NCI-H1930 (cell line): ENCODE data around the gene CUX1.
"Not testable (repeated sequence)": the region's sequence is repeated elsewhere in the genome, so short reads cannot be mapped to it uniquely, and the experiment has no call there.

Source experiments
- DNase-seq, 2 experiments: peaks; one replicate each; lab custom pipeline; 2025; lab: John Stamatoyannopoulos, UW

CUX1 gene

DNA sequence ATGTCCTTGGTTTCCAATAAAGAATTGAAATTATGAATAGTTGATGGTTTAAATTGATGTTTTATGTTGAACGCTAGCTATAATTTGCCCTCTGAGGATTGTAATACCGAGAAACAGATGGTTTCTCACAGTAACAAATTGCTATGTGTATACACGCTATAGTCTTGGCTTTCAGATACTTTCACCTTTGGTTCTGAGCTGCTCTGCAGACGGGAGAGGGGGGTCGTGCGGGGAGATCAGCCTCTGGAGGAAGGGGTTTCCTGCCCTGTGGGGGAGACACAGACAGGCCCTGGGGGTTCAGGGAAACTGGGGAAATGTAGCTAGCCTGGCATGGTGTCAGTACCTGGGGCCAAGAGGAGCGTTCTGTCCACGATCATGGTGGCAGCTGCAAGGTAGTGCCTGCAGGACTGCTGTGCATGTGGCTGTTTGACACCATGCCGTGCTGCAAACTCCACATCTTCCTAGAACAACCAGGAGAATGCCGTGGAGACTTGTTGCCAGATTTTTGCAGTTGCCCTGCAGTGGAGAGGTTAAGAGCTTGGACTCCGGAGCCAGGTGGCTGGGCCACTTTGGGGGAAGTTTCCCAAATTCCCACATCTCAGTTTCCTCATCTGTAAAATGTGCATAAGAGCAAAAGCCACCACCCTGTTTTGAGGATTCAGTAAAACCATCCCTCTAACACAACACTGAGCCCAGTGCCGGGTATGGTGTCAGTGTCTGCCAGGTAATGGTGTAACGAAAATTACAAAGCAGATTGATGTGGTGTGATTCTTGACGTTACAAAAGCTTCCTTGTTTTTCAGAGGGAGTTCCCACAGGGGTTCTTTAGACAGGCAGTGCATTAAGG lies 167.9 kb downstream of the CUX1 start:
- no peak for DNase-seq

GRCh38 chr7:101985903-101986734 lies 168.7 kb downstream of the CUX1 start:
- DNase-seq: no peak

- DNase-seq: no peak
These were observed 170.1 kb downstream of the CUX1 start for GRCh38 chr7:101987494-101987893.

DNA sequence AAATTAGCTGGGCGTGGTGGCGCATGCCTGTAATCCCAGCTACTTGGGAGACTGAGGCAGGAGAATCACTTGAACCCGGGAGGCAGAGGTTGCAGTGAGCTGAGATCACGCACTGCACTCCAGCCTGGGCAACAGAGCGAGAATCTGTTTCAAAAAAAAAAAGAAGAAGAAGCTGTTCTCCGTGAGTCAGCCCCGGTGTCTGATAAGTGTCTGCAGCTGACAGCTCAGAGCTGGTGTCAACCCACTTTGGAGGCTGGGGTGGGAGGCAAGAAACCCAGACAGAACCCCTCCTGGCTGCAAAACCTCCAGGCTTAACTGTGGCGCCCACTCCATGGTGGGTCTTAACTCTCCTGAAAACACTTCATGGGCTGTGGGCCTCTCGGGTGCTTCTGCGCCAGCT lies 170.6 kb downstream of the CUX1 start:
- not testable (repeated sequence) for DNase-seq

DNA sequence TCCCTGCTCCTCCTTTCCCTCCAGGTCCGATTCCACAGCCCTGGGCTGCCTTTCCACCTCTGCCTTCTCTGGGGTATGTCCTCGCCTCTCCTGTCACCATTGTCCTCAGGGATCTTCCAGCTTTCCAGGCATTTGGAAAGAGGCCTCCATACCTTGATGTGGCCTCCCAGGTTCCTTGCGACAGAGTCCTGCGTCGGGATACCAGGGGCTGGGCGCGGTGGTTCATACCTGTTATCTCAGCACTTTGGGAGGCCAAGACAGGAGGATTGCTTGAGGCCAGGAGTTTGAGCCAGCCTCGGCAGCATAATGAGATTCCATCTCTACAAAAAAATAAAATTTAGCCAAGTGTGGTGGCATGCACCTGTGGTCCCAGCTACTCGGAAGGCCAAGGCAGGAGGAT lies 171.1 kb downstream of the CUX1 start:
- no peak for DNase-seq

DNA sequence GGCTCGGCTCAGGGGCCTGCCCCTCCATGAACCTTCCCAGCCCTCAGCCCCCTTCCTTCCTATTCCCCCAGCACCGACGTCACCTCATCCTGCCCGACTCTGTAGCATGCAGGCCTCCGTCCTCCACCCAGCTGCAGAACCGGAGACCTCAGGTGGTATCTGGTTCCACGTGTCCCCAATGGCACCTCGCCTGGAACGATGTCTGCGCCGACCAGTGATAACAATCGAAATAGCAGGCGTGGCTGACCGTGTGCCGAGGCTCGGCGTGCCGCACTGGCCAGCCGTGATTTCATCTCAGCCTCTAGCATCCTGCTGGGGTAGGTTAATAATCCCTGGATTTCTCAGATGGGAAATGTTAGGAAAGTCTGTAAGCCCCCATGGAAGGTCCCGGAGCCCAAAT lies 171.7 kb downstream of the CUX1 start:
- no peak for DNase-seq

DNA sequence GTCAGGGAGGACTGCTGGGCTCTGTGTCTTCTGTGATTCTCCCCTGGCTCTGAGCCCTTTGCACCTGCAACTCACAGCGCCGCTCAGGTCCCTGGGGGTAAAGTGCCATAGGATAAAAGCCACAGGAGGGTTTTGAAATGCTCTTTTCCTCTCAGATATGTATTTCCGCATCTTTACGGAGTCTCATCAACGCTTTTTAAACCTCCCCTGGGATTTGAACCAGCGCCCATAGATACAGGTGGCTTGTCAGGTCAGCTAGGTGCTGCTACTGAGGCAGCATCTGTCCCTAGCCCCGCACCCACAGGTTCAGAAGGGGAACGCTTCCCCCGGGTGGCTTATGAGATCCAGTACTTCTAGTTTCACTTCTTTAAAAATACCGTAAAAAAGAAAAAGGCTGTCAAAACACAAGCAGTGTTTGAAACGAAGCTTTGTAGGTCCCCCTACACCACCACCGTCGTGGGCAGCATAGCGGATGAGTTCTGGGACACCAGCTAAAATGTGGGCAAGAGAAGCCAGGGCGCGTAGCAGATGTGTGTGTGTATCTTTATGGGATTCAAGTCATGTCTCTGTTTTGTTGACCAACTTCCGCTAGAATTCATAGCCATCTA lies 173.5 kb downstream of the CUX1 start:
- no peak for DNase-seq

- no peak for DNase-seq
These were observed 174.4 kb downstream of the CUX1 start for GRCh38 chr7:101991860-101992259.

DNA sequence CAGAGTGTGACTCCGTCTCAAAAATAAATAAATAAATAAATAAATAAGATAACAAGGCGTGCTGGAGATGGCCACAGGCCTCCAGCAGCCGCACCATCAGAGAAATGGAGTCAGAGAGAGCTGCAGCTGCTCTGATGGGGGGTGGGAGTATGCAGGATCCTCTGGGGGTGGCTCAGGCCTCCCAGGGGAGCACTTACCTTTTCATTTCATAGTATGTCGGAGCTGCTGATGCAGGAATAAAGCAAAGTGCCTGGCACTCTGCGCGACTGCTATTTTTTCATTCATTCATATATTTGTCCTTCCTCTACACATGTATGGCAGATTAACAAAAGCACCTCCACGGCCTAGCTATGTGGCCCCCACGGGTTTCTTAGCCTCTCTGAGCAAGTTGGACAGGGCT lies 175.9 kb downstream of the CUX1 start:
- no peak for DNase-seq

GRCh38 chr7:101995121-101995520 lies 177.7 kb downstream of the CUX1 start:
- DNase-seq: no peak

GRCh38 chr7:101996131-101996691 lies 178.8 kb downstream of the CUX1 start:
- DNase-seq: no peak

- no peak for DNase-seq
These were observed 179.4 kb downstream of the CUX1 start for GRCh38 chr7:101996876-101997275.

GRCh38 chr7:101998029-101998905 lies 180.8 kb downstream of the CUX1 start:
- DNase-seq: no peak

- DNase-seq: no peak
These were observed 181.4 kb downstream of the CUX1 start for GRCh38 chr7:101998906-101999240.

DNA sequence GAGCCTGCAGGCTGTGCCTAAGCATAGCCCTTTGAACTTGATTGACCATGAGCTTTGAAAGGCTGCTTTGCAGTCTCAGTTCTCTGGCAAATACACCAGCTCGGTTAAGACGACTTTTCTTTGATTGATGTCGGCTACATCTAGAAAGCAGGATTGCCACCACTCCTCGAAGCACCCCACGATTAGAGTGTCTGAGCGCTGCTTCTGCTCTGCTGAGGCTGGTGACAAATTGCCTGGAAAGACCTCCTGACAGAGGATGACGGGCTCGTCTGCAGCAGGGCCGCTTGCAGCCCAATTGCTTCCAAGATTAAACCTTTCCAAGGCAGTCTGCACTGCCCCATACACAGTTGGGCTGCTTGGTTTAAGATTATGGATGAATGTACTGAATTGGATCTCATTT lies 182.0 kb downstream of the CUX1 start:
- no peak for DNase-seq

- DNase-seq: no peak
These were observed 182.7 kb downstream of the CUX1 start for GRCh38 chr7:102000123-102000522.

GRCh38 chr7:102004229-102004628 lies 186.8 kb downstream of the CUX1 start:
- DNase-seq: no peak

GRCh38 chr7:102004848-102005247 lies 187.4 kb downstream of the CUX1 start:
- DNase-seq: no peak

DNA sequence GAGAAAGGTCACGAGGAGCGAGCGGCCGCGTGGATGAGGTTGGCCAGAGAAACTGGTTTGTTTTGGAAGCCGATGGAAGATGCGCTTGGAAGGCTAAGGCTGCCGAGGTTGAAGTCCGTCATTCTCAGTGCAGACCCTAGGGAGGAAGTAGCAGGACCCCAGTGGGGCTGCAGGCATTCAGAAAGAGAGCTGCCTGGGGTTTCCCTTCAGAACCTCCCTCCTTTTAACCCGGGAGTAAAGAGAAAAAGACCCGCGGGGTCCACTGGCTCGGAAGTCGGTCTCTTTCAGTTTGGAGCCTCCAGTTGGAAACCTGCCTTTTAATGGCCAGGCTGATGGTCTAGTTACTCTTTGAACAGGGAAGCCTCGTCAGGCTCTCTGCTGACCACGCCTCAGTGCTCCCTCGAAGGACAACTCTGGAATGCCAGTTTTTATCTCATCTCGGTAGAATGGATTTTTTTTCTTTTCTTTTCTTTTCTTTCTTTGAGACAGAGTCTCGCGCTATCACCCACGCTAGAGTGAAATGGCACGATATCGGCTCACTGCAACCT lies 188.6 kb downstream of the CUX1 start:
- no peak for DNase-seq

GRCh38 chr7:102006695-102007094 lies 189.3 kb downstream of the CUX1 start:
- no peak for DNase-seq

- DNase-seq: no peak
These were observed 191.3 kb downstream of the CUX1 start for GRCh38 chr7:102008535-102009262.
